SK-N-SH treated with all-trans-retinoic acid at 6 μM for 48 hours (cell line): Measurements from ENCODE around the gene COL16A1.

Source experiments
- ARNTL ChIP-seq: fragments of 450-650 bp; formaldehyde crosslinking; IDR thresholded peaks from 2 replicates; pipeline ENCODE4 v1.5.0; 2020; ENCODE audit warnings: low read depth, mild to moderate bottlenecking, moderate library complexity, borderline replicate concordance
- ESRRG ChIP-seq: fragments of 250-450 bp; sonication (Bioruptor Pico); IDR thresholded peaks from 2 replicates; pipeline ENCODE4 v1.6.1; 2021; ENCODE audit warnings: mild to moderate bottlenecking
- OSR1 ChIP-seq: fragments of 250-450 bp; sonication (Bioruptor Pico); IDR thresholded peaks from 2 replicates; pipeline ENCODE4 v1.8.0; 2022; ENCODE audit warnings: moderate library complexity, mild to moderate bottlenecking, inconsistent platforms
- RARB ChIP-seq: fragments of 250-450 bp; sonication (Bioruptor Pico); IDR thresholded peaks from 2 replicates; pipeline ENCODE4 v1.8.0; 2021; ENCODE audit warnings: mild to moderate bottlenecking, moderate library complexity
- TCF4 ChIP-seq: fragments of 250-450 bp; sonication (Bioruptor Pico); IDR thresholded peaks from 2 replicates; pipeline ENCODE4 v1.8.0; 2021; ENCODE audit warnings: mild to moderate bottlenecking, moderate library complexity, borderline replicate concordance
- ZNF70 ChIP-seq: fragments of 450-650 bp; formaldehyde crosslinking; IDR thresholded peaks from 2 replicates; pipeline ENCODE4 v1.5.0; 2020; ENCODE audit warnings: mild to moderate bottlenecking, moderate library complexity
- ZNF8 ChIP-seq: fragments of 450-650 bp; formaldehyde crosslinking; IDR thresholded peaks from 2 replicates; pipeline ENCODE4 v1.5.0; 2020; ENCODE audit warnings: mild to moderate bottlenecking, moderate library complexity
- TF ChIP-seq, protein P1 (sequence below): fragments of 250-450 bp; sonication (Bioruptor Pico); IDR thresholded peaks from 2 replicates; pipeline ENCODE4 v1.8.0; 2020; ENCODE audit warnings: mild to moderate bottlenecking, moderate library complexity, borderline replicate concordance

DNA sequence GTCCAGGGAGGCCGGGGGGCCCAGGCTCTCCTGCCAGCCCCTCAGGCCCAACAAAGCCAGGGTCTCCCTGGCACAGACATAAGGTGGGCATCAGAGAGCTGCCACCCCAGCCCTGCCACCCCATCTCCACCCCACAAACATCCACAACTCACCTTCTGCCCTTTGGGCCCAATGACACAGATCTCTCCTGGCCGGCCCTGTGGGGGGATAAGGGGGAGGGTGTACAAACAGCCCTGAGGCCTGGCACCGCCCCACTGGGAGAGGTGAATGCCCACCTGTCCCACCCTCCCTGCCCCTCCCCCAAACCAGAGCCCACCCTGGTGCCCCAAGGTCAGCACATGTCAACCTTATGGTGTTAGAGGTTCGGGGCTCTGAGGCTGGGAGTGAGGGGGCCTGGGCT is 12.4 kb downstream of the COL16A1 start:
- TF ChIP-seq ZNF8 (no peak), OSR1 (CRISPR knock-in tag) (no peak), ESRRG (no peak), ARNTL (CRISPR knock-in tag) (no peak), RARB (no peak), TCF4 (CRISPR knock-in tag) (no peak), ZNF70 (CRISPR knock-in tag) (no peak)
- TF ChIP-seq, protein P1, sequence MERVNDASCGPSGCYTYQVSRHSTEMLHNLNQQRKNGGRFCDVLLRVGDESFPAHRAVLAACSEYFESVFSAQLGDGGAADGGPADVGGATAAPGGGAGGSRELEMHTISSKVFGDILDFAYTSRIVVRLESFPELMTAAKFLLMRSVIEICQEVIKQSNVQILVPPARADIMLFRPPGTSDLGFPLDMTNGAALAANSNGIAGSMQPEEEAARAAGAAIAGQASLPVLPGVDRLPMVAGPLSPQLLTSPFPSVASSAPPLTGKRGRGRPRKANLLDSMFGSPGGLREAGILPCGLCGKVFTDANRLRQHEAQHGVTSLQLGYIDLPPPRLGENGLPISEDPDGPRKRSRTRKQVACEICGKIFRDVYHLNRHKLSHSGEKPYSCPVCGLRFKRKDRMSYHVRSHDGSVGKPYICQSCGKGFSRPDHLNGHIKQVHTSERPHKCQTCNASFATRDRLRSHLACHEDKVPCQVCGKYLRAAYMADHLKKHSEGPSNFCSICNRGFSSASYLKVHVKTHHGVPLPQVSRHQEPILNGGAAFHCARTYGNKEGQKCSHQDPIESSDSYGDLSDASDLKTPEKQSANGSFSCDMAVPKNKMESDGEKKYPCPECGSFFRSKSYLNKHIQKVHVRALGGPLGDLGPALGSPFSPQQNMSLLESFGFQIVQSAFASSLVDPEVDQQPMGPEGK (CRISPR knock-in tag) = no peak
